DOHH2 (cell line): ENCODE results near the gene GCNT2.

ENCODE experiments used
- H3F3A ChIP-seq: fragments of 200-600 bp; sonication (generic), shearing (Covaris generic); 2 replicates; pipeline ENCODE4 v1.6.0; 2016; ENCODE audit warnings: antibody characterized with exemption, mild to moderate bottlenecking; ENCODE audit not compliant: control insufficient read depth, insufficient read depth
- H3K27ac ChIP-seq: fragments of 200-600 bp; sonication (generic); 2 replicates; pipeline ENCODE4 v1.5.1; 2014; ENCODE audit warnings: low read depth, mild to moderate bottlenecking, low read length, moderate library complexity
- H3K27me3 ChIP-seq: fragments of 200-600 bp; sonication (generic); 2 replicates; pipeline ENCODE4 v1.6.1; 2014; ENCODE audit warnings: mild to moderate bottlenecking, low read length, mixed read lengths; ENCODE audit not compliant: control insufficient read depth
- H3K36me3 ChIP-seq: fragments of 200-600 bp; sonication (generic); 2 replicates; pipeline ENCODE4 v1.6.1; 2014; ENCODE audit warnings: mild to moderate bottlenecking, low read length, moderate library complexity, mixed read lengths; ENCODE audit not compliant: control insufficient read depth
- H3K4me1 ChIP-seq: fragments of 200-600 bp; sonication (generic); 2 replicates; pipeline ENCODE4 v1.6.1; 2014; ENCODE audit warnings: mild to moderate bottlenecking, low read length, mixed read lengths; ENCODE audit not compliant: control insufficient read depth
- H3K4me2 ChIP-seq: fragments of 200-600 bp; sonication (generic); 2 replicates; pipeline ENCODE4 v1.6.0; 2014; ENCODE audit warnings: mild to moderate bottlenecking, low read length, moderate library complexity
- H3K4me3 ChIP-seq: fragments of 200-600 bp; sonication (generic); 2 replicates; pipeline ENCODE4 v1.5.1; 2014; ENCODE audit warnings: mild to moderate bottlenecking, low read length, mixed read lengths
- H3K79me2 ChIP-seq: fragments of 200-600 bp; sonication (generic); 2 replicates; pipeline ENCODE4 v1.6.1; 2014; ENCODE audit warnings: mild to moderate bottlenecking, low read length, mixed read lengths; ENCODE audit not compliant: control insufficient read depth
- H3K9me2 ChIP-seq: fragments of 200-600 bp; sonication (generic); replicated peaks from 2 replicates; pipeline ENCODE4 v1.6.1; 2014; ENCODE audit warnings: mild to moderate bottlenecking, low read length, mixed read lengths; ENCODE audit not compliant: control insufficient read depth
- H3K9me3 ChIP-seq: fragments of 200-600 bp; sonication (generic); 2 replicates; pipeline ENCODE4 v1.6.1; 2014; ENCODE audit warnings: antibody characterized with exemption, low read length, mixed read lengths; ENCODE audit not compliant: control insufficient read depth, insufficient read depth
- H4K20me1 ChIP-seq: fragments of 200-600 bp; sonication (generic); 2 replicates; pipeline ENCODE4 v1.6.0; 2014; ENCODE audit warnings: low read depth, mild to moderate bottlenecking, antibody characterized with exemption, low read length, moderate library complexity; ENCODE audit not compliant: control insufficient read depth, insufficient read depth
- CTCF ChIP-seq: fragments of 200-600 bp; sonication (generic); IDR thresholded peaks from one replicate; pipeline ENCODE4 v1.5.1; 2014; ENCODE audit warnings: antibody characterized with exemption, mild to moderate bottlenecking, low read depth, low read length; ENCODE audit not compliant: poor library complexity, severe bottlenecking
- EZH2phosphoT487 ChIP-seq: fragments of 200-600 bp; sonication (generic); IDR thresholded peaks from 2 replicates; pipeline ENCODE4 v1.6.1; 2017; ENCODE audit warnings: borderline replicate concordance, mild to moderate bottlenecking, antibody characterized with exemption, low read length, moderate library complexity, mixed read lengths

Gene GCNT2

GRCh38 chr6:10588562-10589428, 67.6 kb downstream of the GCNT2 start:
- Histone ChIP-seq H3K9me2 (no peaks in the 10 kb centered on the region), H3K79me2 (peaks cover 28% of the 10 kb centered on the region), H3K27ac (no peak overlapping the region), H3K9me3 (no peaks in the 10 kb centered on the region), H3F3A (no peaks in the 10 kb centered on the region), H3K4me3 (no peak overlapping the region), H3K27me3 (no peaks in the 10 kb centered on the region), H3K36me3 (peaks cover 4% of the 10 kb centered on the region), H4K20me1 (no peaks in the 10 kb centered on the region; the same call in 1 of the 2 replicates), H3K4me1 (peaks cover 12% of the 10 kb centered on the region), H3K4me2 (no peak overlapping the region)
- no peak for TF ChIP-seq EZH2phosphoT487
- no peak for TF ChIP-seq CTCF

GRCh38 chr6:10589429-10589727, 68.2 kb downstream of the GCNT2 start:
- Histone ChIP-seq H3K27me3 (no peaks in the 10 kb centered on the region), H3F3A (no peaks in the 10 kb centered on the region), H3K27ac (no peak overlapping the region), H3K4me2 (no peak overlapping the region), H3K36me3 (peaks cover 4% of the 10 kb centered on the region), H3K4me3 (no peak overlapping the region), H3K79me2 (peaks cover 31% of the 10 kb centered on the region), H3K9me2 (no peaks in the 10 kb centered on the region), H3K9me3 (no peaks in the 10 kb centered on the region), H3K4me1 (peaks cover 18% of the 10 kb centered on the region), H4K20me1 (no peaks in the 10 kb centered on the region; the same call in 1 of the 2 replicates)
- no peak for TF ChIP-seq EZH2phosphoT487
- TF ChIP-seq CTCF = no peak

- H3F3A ChIP-seq = no peaks in the 10 kb centered on the region
- no peaks in the 10 kb centered on the region; the same call in 1 of the 2 replicates for H4K20me1 ChIP-seq
- no peaks in the 10 kb centered on the region for H3K9me3 ChIP-seq
- H3K27me3 ChIP-seq = no peaks in the 10 kb centered on the region
- H3K4me3 ChIP-seq = no peak overlapping the region
- TF ChIP-seq CTCF = no peak
- no peak for TF ChIP-seq EZH2phosphoT487
- H3K4me1 ChIP-seq = peaks cover 24% of the 10 kb centered on the region
- H3K9me2 ChIP-seq = no peaks in the 10 kb centered on the region
- no peak overlapping the region for H3K4me2 ChIP-seq
- H3K79me2 ChIP-seq = peaks cover 36% of the 10 kb centered on the region
- H3K36me3 ChIP-seq = peaks cover 4% of the 10 kb centered on the region
- no peak overlapping the region for H3K27ac ChIP-seq
These were observed 68.8 kb downstream of the GCNT2 start for GRCh38 chr6:10589983-10590382.
